ENCODE results near the gene CEMIP2.

CEMIP2 gene

DNA sequence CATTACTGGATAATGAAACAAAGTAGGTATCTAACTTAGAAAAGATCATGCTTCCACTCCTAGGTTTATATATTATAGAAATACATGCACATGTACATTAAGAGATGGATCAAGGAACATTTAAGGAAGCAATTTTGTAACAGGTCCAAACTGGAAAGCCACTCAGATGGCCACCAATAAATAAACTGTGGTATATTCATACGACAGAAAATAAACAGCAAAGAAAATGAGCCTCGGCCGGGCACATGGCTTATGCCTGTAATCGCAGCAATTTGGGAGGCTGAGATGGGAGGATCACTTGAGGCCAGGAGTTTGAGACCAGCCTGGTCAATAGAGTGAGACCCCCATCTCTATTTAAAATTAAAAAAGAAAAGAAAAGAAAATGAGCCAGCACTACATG lies 25.6 kb downstream of the CEMIP2 start:
- no peak for DNase-seq (ENCODE audit: insufficient read length, low spot score)
- TF ChIP-seq POLR2AphosphoS5 (IDR thresholded peaks at IDR 0.05; ENCODE audit: low read depth, low read length) (no peak), POU2F2 (IDR thresholded peaks at IDR 0.05; ENCODE audit: low read depth, low read length) (no peak), POLR2A (IDR thresholded peaks at IDR 0.05; ENCODE audit: low read depth, low read length) (no peak)
- no peak for FAIRE-seq

GRCh38 chr9:71741926-71742648 lies 26.2 kb downstream of the CEMIP2 start:
- FAIRE-seq (no peak), DNase-seq (ENCODE audit: insufficient read length, low spot score) (no peak)
- TF ChIP-seq SPI1 (IDR thresholded peaks at IDR 0.05; ENCODE audit: low read depth, low read length) (no peak), TAF1 (IDR thresholded peaks at IDR 0.05; ENCODE audit: low read depth, low read length) (no peak)

- no peak for TF ChIP-seq SPI1 (IDR thresholded peaks at IDR 0.05; ENCODE audit: low read depth, low read length)
- FAIRE-seq (no peak), DNase-seq (ENCODE audit: insufficient read length, low spot score) (no peak)
Measured at GRCh38 chr9:71740199-71740598, 28.1 kb downstream of the CEMIP2 start.

GRCh38 chr9:71737455-71737854 lies 30.9 kb downstream of the CEMIP2 start:
- TF ChIP-seq POLR2A (IDR thresholded peaks at IDR 0.05; ENCODE audit: low read depth, low read length): no peak
- TF ChIP-seq TAF1 (IDR thresholded peaks at IDR 0.05; ENCODE audit: low read depth, low read length): no peak
- no peak for TF ChIP-seq POLR2AphosphoS5 (IDR thresholded peaks at IDR 0.05; ENCODE audit: low read depth, low read length)
- no peak for TF ChIP-seq PAX5 (IDR thresholded peaks at IDR 0.05; ENCODE audit: insufficient read depth, low read length, severe bottlenecking)
- TF ChIP-seq POU2F2 (IDR thresholded peaks at IDR 0.05; ENCODE audit: low read depth, low read length): no peak
- TF ChIP-seq SPI1 (IDR thresholded peaks at IDR 0.05; ENCODE audit: low read depth, low read length): no peak
- DNase-seq (ENCODE audit: insufficient read length, low spot score): no peak

DNA sequence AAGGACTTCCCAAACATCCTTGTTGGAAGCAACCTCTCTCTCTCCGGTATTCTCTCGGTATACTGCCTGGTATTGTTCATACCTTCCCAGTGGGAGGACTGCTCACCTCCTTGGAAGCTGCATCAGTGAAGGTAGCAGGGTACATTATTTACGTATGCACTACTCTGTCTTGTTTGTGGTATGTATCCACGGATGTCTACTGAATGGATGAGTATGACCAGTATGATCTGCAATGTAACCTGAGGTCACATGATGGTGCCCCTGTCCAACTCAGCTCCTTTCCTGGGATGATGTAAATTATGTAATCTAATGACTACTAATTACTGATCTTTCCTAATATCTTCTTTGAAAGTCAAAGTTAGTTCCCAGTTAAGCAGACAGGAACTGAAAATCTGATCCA lies 32.1 kb downstream of the CEMIP2 start:
- no peak for FAIRE-seq
- no peak for DNase-seq (ENCODE audit: insufficient read length, low spot score)
- TF ChIP-seq TAF1 (IDR thresholded peaks at IDR 0.05; ENCODE audit: low read depth, low read length): no peak
- TF ChIP-seq POU2F2 (IDR thresholded peaks at IDR 0.05; ENCODE audit: low read depth, low read length): no peak
- no peak for TF ChIP-seq SPI1 (IDR thresholded peaks at IDR 0.05; ENCODE audit: low read depth, low read length)
- no peak for TF ChIP-seq POLR2A (IDR thresholded peaks at IDR 0.05; ENCODE audit: low read depth, low read length)
- no peak for TF ChIP-seq POLR2AphosphoS5 (IDR thresholded peaks at IDR 0.05; ENCODE audit: low read depth, low read length)
- no peak for TF ChIP-seq PAX5 (IDR thresholded peaks at IDR 0.05; ENCODE audit: insufficient read depth, low read length, severe bottlenecking)

More at GRCh38 chr9:71737455-71737854, 30.9 kb downstream of the CEMIP2 start:
- no peak for FAIRE-seq

GRCh38 chr9:71734950-71735349 lies 33.4 kb downstream of the CEMIP2 start:
- DNase-seq (ENCODE audit: insufficient read length, low spot score) (no peak), FAIRE-seq (no peak)
- TF ChIP-seq POU2F2 (IDR thresholded peaks at IDR 0.05; ENCODE audit: low read depth, low read length): no peak
- no peak for TF ChIP-seq POLR2A (IDR thresholded peaks at IDR 0.05; ENCODE audit: low read depth, low read length)
- no peak for TF ChIP-seq POLR2AphosphoS5 (IDR thresholded peaks at IDR 0.05; ENCODE audit: low read depth, low read length)
- no peak for TF ChIP-seq SPI1 (IDR thresholded peaks at IDR 0.05; ENCODE audit: low read depth, low read length)
- TF ChIP-seq TAF1 (IDR thresholded peaks at IDR 0.05; ENCODE audit: low read depth, low read length): no peak
- TF ChIP-seq PAX5 (IDR thresholded peaks at IDR 0.05; ENCODE audit: insufficient read depth, low read length, severe bottlenecking): no peak

GRCh38 chr9:71733176-71733575 lies 35.1 kb downstream of the CEMIP2 start:
- FAIRE-seq (no peak), DNase-seq (ENCODE audit: insufficient read length, low spot score) (no peak)
- no peak for TF ChIP-seq SPI1 (IDR thresholded peaks at IDR 0.05; ENCODE audit: low read depth, low read length)
- TF ChIP-seq PAX5 (IDR thresholded peaks at IDR 0.05; ENCODE audit: insufficient read depth, low read length, severe bottlenecking): no peak
- TF ChIP-seq POU2F2 (IDR thresholded peaks at IDR 0.05; ENCODE audit: low read depth, low read length): no peak
- TF ChIP-seq POLR2A (IDR thresholded peaks at IDR 0.05; ENCODE audit: low read depth, low read length): no peak
- TF ChIP-seq POLR2AphosphoS5 (IDR thresholded peaks at IDR 0.05; ENCODE audit: low read depth, low read length): no peak
- no peak for TF ChIP-seq TAF1 (IDR thresholded peaks at IDR 0.05; ENCODE audit: low read depth, low read length)

- FAIRE-seq (no peak), DNase-seq (ENCODE audit: insufficient read length, low spot score) (no peak)
- TF ChIP-seq PAX5 (IDR thresholded peaks at IDR 0.05; ENCODE audit: insufficient read depth, low read length, severe bottlenecking) (no peak), TAF1 (IDR thresholded peaks at IDR 0.05; ENCODE audit: low read depth, low read length) (no peak), POLR2AphosphoS5 (IDR thresholded peaks at IDR 0.05; ENCODE audit: low read depth, low read length) (no peak), POU2F2 (IDR thresholded peaks at IDR 0.05; ENCODE audit: low read depth, low read length) (no peak), POLR2A (IDR thresholded peaks at IDR 0.05; ENCODE audit: low read depth, low read length) (no peak), SPI1 (IDR thresholded peaks at IDR 0.05; ENCODE audit: low read depth, low read length) (no peak)
Measured at GRCh38 chr9:71729816-71730526, 38.3 kb downstream of the CEMIP2 start.

- DNase-seq (ENCODE audit: insufficient read length, low spot score) (no peak), FAIRE-seq (no peak)
- TF ChIP-seq TAF1 (IDR thresholded peaks at IDR 0.05; ENCODE audit: low read depth, low read length) (no peak), POLR2A (IDR thresholded peaks at IDR 0.05; ENCODE audit: low read depth, low read length) (no peak), SPI1 (IDR thresholded peaks at IDR 0.05; ENCODE audit: low read depth, low read length) (no peak), POLR2AphosphoS5 (IDR thresholded peaks at IDR 0.05; ENCODE audit: low read depth, low read length) (no peak), PAX5 (IDR thresholded peaks at IDR 0.05; ENCODE audit: insufficient read depth, low read length, severe bottlenecking) (no peak), POU2F2 (IDR thresholded peaks at IDR 0.05; ENCODE audit: low read depth, low read length) (no peak)
Measured at GRCh38 chr9:71726723-71727122, 41.6 kb downstream of the CEMIP2 start.
